H1 (cell line): ENCODE data around the gene TRIM56. TPM values are rescaled to one million over a fixed set of nuclear protein-coding genes. Genes with fewer than 3 reads are reported as not detected.

Experiments
- CTCF ChIA-PET: fragments of 300-600 bp; sonication (Branson Sonifier 250); formaldehyde crosslinking; loops from one replicate; lab custom pipeline; 2021; ENCODE audit not compliant: partially characterized antibody; lab: Charles Lee
- POLR2A ChIA-PET: fragments of 300-600 bp; sonication (Branson Sonifier 250); formaldehyde crosslinking; loops from one replicate; lab custom pipeline; 2021; ENCODE audit warnings: inconsistent platforms; ENCODE audit not compliant: partially characterized antibody; lab: Charles Lee
- DNase-seq, 2 experiments: peaks; one replicate each; pipeline versions ENCODE4 v3.0.0 to v3.0.0-alpha.2; 2010 to 2022; ENCODE audit warnings: low spot score in 2 of 2, low read depth in 1 of 2, mixed read lengths in 1 of 2
- FAIRE-seq: peaks from 2 replicates; lab custom pipeline; 2011; peaks lifted over from hg19 to GRCh38; lab: Jason Lieb, UNC
- H2AFZ ChIP-seq: 2 replicates; pipeline ENCODE4 v1.8.1; 2012; ENCODE audit warnings: low read length, inconsistent platforms
- H2AK5ac ChIP-seq: 2 replicates; pipeline ENCODE4 v1.6.1; 2013; ENCODE audit warnings: low read depth, low read length
- H2BK120ac ChIP-seq: replicated peaks from 2 replicates; pipeline ENCODE3; 2013; ENCODE audit warnings: low read depth, low read length, inconsistent platforms
- H2BK12ac ChIP-seq: 2 replicates; pipeline ENCODE4 v1.6.1; 2013; ENCODE audit warnings: low read depth, low read length
- H2BK15ac ChIP-seq: 2 replicates; pipeline ENCODE4 v1.6.1; 2013; ENCODE audit warnings: low read length
- H2BK20ac ChIP-seq: 2 replicates; pipeline ENCODE4 v1.6.1; 2013; ENCODE audit warnings: low read length
- H2BK5ac ChIP-seq: 2 replicates; pipeline ENCODE4 v1.6.1; 2013; ENCODE audit warnings: low read depth, low read length
- H3K14ac ChIP-seq: 2 replicates; pipeline ENCODE4 v1.6.1; 2013; ENCODE audit warnings: inconsistent platforms; ENCODE audit not compliant: insufficient read length
- H3K18ac ChIP-seq: 2 replicates; pipeline ENCODE4 v1.6.1; 2013; ENCODE audit warnings: low read length; ENCODE audit errors: extremely low read depth
- H3K23ac ChIP-seq: 2 replicates; pipeline ENCODE4 v1.6.1; 2013; ENCODE audit warnings: inconsistent platforms; ENCODE audit not compliant: insufficient read length
- H3K23me2 ChIP-seq: 2 replicates; pipeline ENCODE4 v1.6.1; 2013; ENCODE audit warnings: low read depth, low read length
- H3K27ac ChIP-seq: 2 replicates; pipeline ENCODE4 v1.6.1; 2011; ENCODE audit warnings: low read depth, low read length, inconsistent platforms
- H3K27me3 ChIP-seq, 4 experiments: replicated peaks in 1 of 4; 1 replicate in 1 of 4; 2 replicates in 3 of 4; pipeline versions ENCODE4 v1.6.1 to v1.8.1; 2011 to 2013; ENCODE audit warnings: low read length in 3 of 4, mild to moderate bottlenecking in 3 of 4, inconsistent platforms in 2 of 4, mixed read lengths in 2 of 4, moderate library complexity in 1 of 4; ENCODE audit not compliant: control insufficient read depth in 3 of 4, insufficient read depth in 3 of 4; ENCODE audit errors: extremely low read depth in 1 of 4
- H3K36me3 ChIP-seq, 4 experiments: 2 replicates each; pipeline versions ENCODE4 v1.6.1 to v1.8.1; 2011 to 2013; ENCODE audit warnings: mild to moderate bottlenecking in 4 of 4, low read length in 3 of 4, moderate library complexity in 2 of 4, control low read depth in 1 of 4, inconsistent platforms in 1 of 4; ENCODE audit not compliant: insufficient read depth in 4 of 4, control insufficient read depth in 2 of 4
- H3K4ac ChIP-seq: replicated peaks from 2 replicates; pipeline ENCODE3; 2013; ENCODE audit warnings: low read length, low read depth, mixed read lengths, inconsistent platforms; ENCODE audit not compliant: insufficient read length
- H3K4me1 ChIP-seq, 4 experiments: replicated peaks in 1 of 4; 1 replicate in 1 of 4; 2 replicates in 3 of 4; pipeline versions ENCODE4 v1.6.1 to v1.8.1; 2011 to 2013; ENCODE audit warnings: low read length in 3 of 4, inconsistent platforms in 2 of 4, mixed read lengths in 1 of 4; ENCODE audit not compliant: insufficient read depth in 4 of 4, control insufficient read depth in 3 of 4
- H3K4me2 ChIP-seq, 2 experiments: 2 replicates each; pipeline versions ENCODE4 v1.6.1 to v1.8.1; 2011 to 2013; ENCODE audit warnings: low read depth in 2 of 2, low read length in 2 of 2, control low read depth in 1 of 2, inconsistent platforms in 1 of 2, mild to moderate bottlenecking in 1 of 2; ENCODE audit not compliant: insufficient read depth in 1 of 2
- H3K4me3 ChIP-seq, 4 experiments: fragments of 200-600, 300-600 bp in 1 of 4; sonication (generic), shearing (Covaris generic), sonication (Bioruptor Twin) in 1 of 4; 2 replicates each; pipeline versions ENCODE4 v1.5.1 to v1.8.1; 2011 to 2016; ENCODE audit warnings: low read length in 4 of 4, low read depth in 3 of 4, control low read depth in 2 of 4, inconsistent platforms in 2 of 4, mild to moderate bottlenecking in 2 of 4, mixed read lengths in 1 of 4, moderate library complexity in 1 of 4; ENCODE audit not compliant: insufficient read depth in 2 of 4; ENCODE audit errors: extremely low read depth in 1 of 4
- H3K56ac ChIP-seq: replicated peaks from 2 replicates; pipeline ENCODE3; 2013; ENCODE audit warnings: low read depth, mild to moderate bottlenecking, mixed read lengths, low read length, inconsistent platforms; ENCODE audit not compliant: insufficient read length
- H3K79me1 ChIP-seq: 2 replicates; pipeline ENCODE4 v1.6.1; 2013; ENCODE audit warnings: low read depth, low read length, control low read depth
- H3K79me2 ChIP-seq, 2 experiments: 2 replicates each; pipeline versions ENCODE4 v1.6.1 to v1.8.1; 2012 to 2013; ENCODE audit warnings: low read length in 2 of 2, mild to moderate bottlenecking in 2 of 2, inconsistent platforms in 1 of 2; ENCODE audit not compliant: insufficient read depth in 2 of 2, control insufficient read depth in 1 of 2
- H3K9ac ChIP-seq, 4 experiments: replicated peaks in 1 of 4; 1 replicate in 1 of 4; 2 replicates in 3 of 4; pipeline versions ENCODE4 v1.6.1 to v1.8.1; 2011 to 2013; ENCODE audit warnings: low read depth in 3 of 4, low read length in 3 of 4, control low read depth in 2 of 4, mild to moderate bottlenecking in 2 of 4, moderate library complexity in 2 of 4, inconsistent platforms in 1 of 4; ENCODE audit errors: extremely low read depth in 1 of 4
- H3K9me3 ChIP-seq, 2 experiments: 2 replicates each; pipeline versions ENCODE4 v1.6.1 to v1.8.1; 2012 to 2013; ENCODE audit warnings: mild to moderate bottlenecking in 2 of 2, moderate library complexity in 2 of 2, control low read depth in 1 of 2, inconsistent platforms in 1 of 2, low read depth in 1 of 2, low read length in 1 of 2, mixed read lengths in 1 of 2; ENCODE audit not compliant: insufficient read depth in 2 of 2
- H4K20me1 ChIP-seq, 2 experiments: replicated peaks in 1 of 2; 2 replicates each; pipeline versions ENCODE3 to v1.8.1; 2011 to 2013; ENCODE audit warnings: inconsistent platforms in 2 of 2, low read length in 2 of 2, mild to moderate bottlenecking in 1 of 2; ENCODE audit not compliant: insufficient read depth in 2 of 2, control insufficient read depth in 1 of 2
- H4K5ac ChIP-seq: 2 replicates; pipeline ENCODE4 v1.6.1; 2013; ENCODE audit warnings: low read length, low read depth, mixed read lengths, inconsistent platforms; ENCODE audit not compliant: insufficient read length
- H4K8ac ChIP-seq: 2 replicates; pipeline ENCODE4 v1.8.0; 2013; ENCODE audit warnings: mild to moderate bottlenecking, moderate library complexity, low read length, inconsistent platforms; ENCODE audit not compliant: insufficient read depth; ENCODE audit errors: extremely low read depth
- H4K91ac ChIP-seq: replicated peaks from 2 replicates; pipeline ENCODE3; 2013; ENCODE audit warnings: low read length, mixed read lengths, inconsistent platforms; ENCODE audit not compliant: insufficient read length
- BACH1 ChIP-seq: IDR thresholded peaks from 2 replicates; pipeline ENCODE4 v1.6.1; 2012; ENCODE audit warnings: low read length, improper control_type of control experiment
- CBX8 ChIP-seq: fragments of 300-800, 300-1000 bp; sonication (generic); IDR thresholded peaks from 2 replicates; pipeline ENCODE4 v1.7.1; 2016; ENCODE audit warnings: low read depth, low read length, borderline replicate concordance
- CHD1 ChIP-seq: IDR thresholded peaks from 2 replicates; pipeline ENCODE4 v1.6.1; 2012; ENCODE audit warnings: low read depth, low read length, improper control_type of control experiment
- E2F6 ChIP-seq: IDR thresholded peaks from 2 replicates; pipeline ENCODE4 v1.6.1; 2012; ENCODE audit warnings: inconsistent platforms
- FOSL1 ChIP-seq: IDR thresholded peaks from 2 replicates; pipeline ENCODE4 v1.6.1; 2011; ENCODE audit warnings: mild to moderate bottlenecking, low read depth, low read length, moderate library complexity; ENCODE audit not compliant: insufficient read depth
- GTF2F1 ChIP-seq: IDR thresholded peaks from 2 replicates; pipeline ENCODE4 v1.6.1; 2012; ENCODE audit warnings: low read depth, low read length, improper control_type of control experiment, borderline replicate concordance
- JUN ChIP-seq: IDR thresholded peaks from 2 replicates; pipeline ENCODE4 v1.6.1; 2011; ENCODE audit warnings: low read depth, mild to moderate bottlenecking, improper control_type of control experiment, low read length
- PHF8 ChIP-seq: fragments of 200-600 bp; sonication (generic); conservative IDR thresholded peaks from 2 replicates; pipeline ENCODE4 v1.7.1; 2012; ENCODE audit warnings: low read depth, mild to moderate bottlenecking, inconsistent platforms, low read length, moderate library complexity
- POLR2A ChIP-seq, 2 experiments: IDR thresholded peaks; 1 replicate in 1 of 2; 2 replicates in 1 of 2; pipeline ENCODE4 v1.6.1; 2011; ENCODE audit warnings: low read depth in 2 of 2, low read length in 2 of 2, mild to moderate bottlenecking in 2 of 2; ENCODE audit errors: control extremely low read depth in 1 of 2
- SIN3A ChIP-seq, 2 experiments: IDR thresholded peaks in 1 of 2; conservative IDR thresholded peaks in 1 of 2; 2 replicates each; pipeline ENCODE4 v1.6.1; 2011 to 2012; ENCODE audit warnings: low read length in 2 of 2, improper control_type of control experiment in 1 of 2, low read depth in 1 of 2, mild to moderate bottlenecking in 1 of 2
- SP2 ChIP-seq: IDR thresholded peaks from 2 replicates; pipeline ENCODE4 v1.6.1; 2012; ENCODE audit warnings: mild to moderate bottlenecking, low read length, inconsistent platforms
- SRF ChIP-seq: IDR thresholded peaks from 2 replicates; pipeline ENCODE4 v1.6.1; 2011; ENCODE audit warnings: mild to moderate bottlenecking, low read depth, low read length, moderate library complexity
- TAF7 ChIP-seq: optimal IDR thresholded peaks from 2 replicates; pipeline ENCODE3; 2011; ENCODE audit warnings: low read depth, mild to moderate bottlenecking, inconsistent platforms, low read length, moderate library complexity, borderline replicate concordance
- WGBS, 2 experiments: shearing (Covaris generic) in 1 of 2; methylation state at CpG; one replicate each; pipeline versions ENCODE4 v1.1.6 to v1.1.7; 2013 to 2015; ENCODE audit warnings: low lambda C conversion rate in 2 of 2, mixed read lengths in 2 of 2, inconsistent platforms in 1 of 2, low coverage in 1 of 2, missing lambda C conversion rate in 1 of 2; ENCODE audit not compliant: insufficient replicate concordance in 2 of 2, insufficient coverage in 1 of 2, insufficient read length in 1 of 2; ENCODE audit errors: extremely low coverage in 1 of 2, missing lambda C conversion rate in 1 of 2; 5-methylcytosine and 5-hydroxymethylcytosine counted together
- polyA plus RNA-seq, 7 experiments: library from polyadenylated mRNA; depleted of rRNA in 3 of 7; stranded (reverse) in 5 of 7; unstranded in 2 of 7; fragments of >200 nt in 5 of 7; fragments of 200-250 nt in 2 of 7; gene quantifications; 1 replicate in 5 of 7; 2 replicates in 1 of 7; 4 replicates in 1 of 7; pipeline versions ENCODE4 v1.2.1 to v1.2.3, GENCODE V29; 2011 to 2013; ENCODE audit warnings: missing spikeins in 2 of 7, mixed read lengths in 2 of 7
- total RNA-seq: library from RNA; stranded (reverse); fragmentation: NEBNext Ultra II Directional; extraction: Animal tissue kit (Norgen Biotek cat#: 25700); gene quantifications from 2 replicates; pipeline ENCODE4 v1.2.1, GENCODE V29; 2021

The TRIM56 gene
- total and polyA plus RNA-seq, 2 of the 8 experiments (the other 6 are each of a cell fraction or from before 2014, with no cell fraction given): 2.0 to 17.5 TPM

GRCh38 chr7:101088858-101089529 is 3.7 kb downstream of the TRIM56 start:
- no peak overlapping the region for H3K4me2 ChIP-seq
- ChIA-PET CTCF (no interaction called here), POLR2A (no interaction called here)
- no peak overlapping the region for H2BK120ac ChIP-seq
- 95% methylated on average over 37 of the region's 41 CpGs; no CpG with 5 or more reads in 1 of the 2 experiments for WGBS, 2 experiments
- no peak overlapping the region for H3K56ac ChIP-seq
- H3K27ac ChIP-seq: no peak overlapping the region
- DNase-seq (no peak), FAIRE-seq (no peak)
- H2AFZ ChIP-seq: no peak overlapping the region
- no peak overlapping the region for H2AK5ac ChIP-seq
- peaks cover 2% of the 10 kb centered on the region for H3K79me1 ChIP-seq
- H3K79me2 ChIP-seq: no peaks in the 10 kb centered on the region
- H3K27me3 ChIP-seq: no peaks in the 10 kb centered on the region
- H3K4me3 ChIP-seq: no peak overlapping the region
- no peak overlapping the region for H2BK15ac ChIP-seq
- no peak overlapping the region for H2BK5ac ChIP-seq
- H3K9ac ChIP-seq: no peak overlapping the region
- no peak overlapping the region for H4K5ac ChIP-seq
- no peak overlapping the region for H2BK12ac ChIP-seq
- H3K23me2 ChIP-seq: peaks cover 4% of the 10 kb centered on the region; the same call in 1 of the 2 replicates
- peaks cover 0 to 19% (median 4%) of the 10 kb centered on the region in 4 experiments; a peak in 5 of 8 replicates for H3K36me3 ChIP-seq
- no peak overlapping the region for H3K14ac ChIP-seq
- H4K91ac ChIP-seq: no peak overlapping the region
- peaks cover 0 to 6% of the 10 kb centered on the region in 2 experiments; a peak in 1 of 4 replicates for H3K9me3 ChIP-seq
- H4K8ac ChIP-seq: no peak overlapping the region
- no peak overlapping the region for H2BK20ac ChIP-seq
- no peak overlapping the region for H3K18ac ChIP-seq
- H4K20me1 ChIP-seq: no peaks in the 10 kb centered on the region
- H3K4me1 ChIP-seq: peaks cover 0 to 6% (median 3%) of the 10 kb centered on the region in 4 experiments; a peak in 3 of 7 replicates
- no peak overlapping the region for H3K23ac ChIP-seq
- no peak overlapping the region for H3K4ac ChIP-seq
- no peak for TF ChIP-seq BACH1
- no peak for TF ChIP-seq SIN3A (conservative IDR thresholded peaks at IDR 0.05 in 1 of 2, IDR thresholded peaks at IDR 0.05 in 1 of 2; ENCODE audit: low read depth in 1 of 2, low read length in 2 of 2)
- TF ChIP-seq CBX8: no peak
- no peak for TF ChIP-seq JUN
- TF ChIP-seq SRF: no peak
- TF ChIP-seq POLR2A (IDR thresholded peaks at IDR 0.05; ENCODE audit: control extremely low read depth in 1 of 2, low read depth in 2 of 2, low read length in 2 of 2): no peak
- no peak for TF ChIP-seq CHD1
- no peak for TF ChIP-seq SP2
- no peak for TF ChIP-seq GTF2F1
- TF ChIP-seq FOSL1: no peak
- TF ChIP-seq PHF8: no peak
- TF ChIP-seq E2F6: no peak
- TF ChIP-seq TAF7: no peak
